CD4-positive, alpha-beta T cell treated with Interleukin-12 subunit alpha and Interleukin-12 subunit beta, for 1 hour (primary cell): Measurements from ENCODE around the gene ENPP5.
A peak's percentile ranks its signal among the peaks of the same experiment; 100 is the strongest.
"Not testable (repeated sequence)": the region's sequence is repeated elsewhere in the genome, so short reads cannot be mapped to it uniquely, and the experiment has no call there.

Experiments
- DNase-seq: peaks from one replicate; pipeline ENCODE4 v3.0.0-alpha.2; 2020

Gene ENPP5

DNA sequence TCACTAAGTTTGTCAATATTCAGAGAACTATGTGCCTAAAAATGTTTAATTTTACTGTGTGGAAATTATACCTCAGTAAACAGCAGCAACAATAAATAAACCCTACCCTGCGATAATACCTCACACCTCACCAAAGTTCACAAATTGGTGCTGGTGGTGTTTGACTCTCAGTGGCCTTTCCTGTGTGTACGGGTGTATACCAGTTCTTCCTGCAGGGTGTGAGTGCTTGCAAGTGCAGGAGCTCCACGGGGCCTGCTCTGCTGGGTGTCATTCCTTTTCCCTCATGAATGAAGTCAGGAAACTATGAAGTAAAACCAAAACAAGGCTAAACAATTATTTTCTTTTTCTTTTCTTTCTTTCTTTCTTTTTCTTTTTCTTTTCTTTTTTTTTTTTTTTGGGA, 4.1 kb upstream of the ENPP5 start:
- DNase-seq = peak; percentile 21

GRCh38 chr6:46172176-46172575, 1.4 kb upstream of the ENPP5 start:
- DNase-seq = no peak

GRCh38 chr6:46160102-46160501, 10.7 kb downstream of the ENPP5 start:
- no peak for DNase-seq

GRCh38 chr6:46159229-46159628, 11.6 kb downstream of the ENPP5 start:
- no peak for DNase-seq

- DNase-seq = no peak
Observed at GRCh38 chr6:46156701-46157100, 14.1 kb downstream of the ENPP5 start.

DNA sequence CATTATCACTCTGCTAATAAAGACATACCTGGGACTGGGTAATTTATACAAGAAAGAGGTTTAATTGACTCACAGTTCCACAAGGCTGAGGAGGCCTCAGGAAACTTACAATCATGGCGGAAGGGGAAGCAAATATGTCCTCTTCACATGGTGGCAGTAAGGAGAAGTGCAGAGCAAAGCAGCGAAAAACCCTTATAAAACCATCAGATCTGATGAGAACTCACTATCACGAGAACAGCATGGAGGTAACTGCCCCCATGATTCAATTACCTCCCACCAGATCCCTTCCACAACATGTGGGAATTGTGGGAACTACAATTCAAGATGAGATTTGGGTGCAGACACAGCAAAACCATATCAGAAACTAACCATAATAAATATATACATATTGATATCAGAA, 21.7 kb downstream of the ENPP5 start:
- not testable (repeated sequence) for DNase-seq

DNA sequence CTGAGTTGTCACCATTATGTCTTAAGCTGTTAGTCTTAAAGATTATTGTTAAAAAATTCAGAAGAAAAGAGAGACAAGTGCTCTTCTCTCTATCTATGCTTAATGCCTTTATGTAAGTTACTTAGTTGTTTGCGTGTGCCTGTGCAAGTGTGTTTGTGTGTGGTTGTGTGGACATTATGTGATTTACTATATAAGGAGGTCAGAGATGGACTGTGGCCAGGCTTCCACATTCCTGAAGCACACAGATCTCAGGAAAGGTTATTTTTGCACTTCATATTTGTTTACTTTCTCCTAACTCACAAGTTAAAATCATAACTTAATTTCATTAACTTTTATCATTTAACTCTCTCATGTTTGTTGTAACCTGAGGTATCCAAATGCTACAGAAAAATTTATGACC, 26.5 kb downstream of the ENPP5 start:
- no peak for DNase-seq

- DNase-seq = no peak
Observed at GRCh38 chr6:46138281-46138680, 32.5 kb downstream of the ENPP5 start.

GRCh38 chr6:46137387-46137786, 33.4 kb downstream of the ENPP5 start:
- DNase-seq = no peak

GRCh38 chr6:46136831-46137230, 33.9 kb downstream of the ENPP5 start:
- DNase-seq = no peak

- no peak for DNase-seq
Observed at GRCh38 chr6:46135176-46135575, 35.6 kb downstream of the ENPP5 start.

- no peak for DNase-seq
Observed at GRCh38 chr6:46134216-46134615, 36.6 kb downstream of the ENPP5 start.

DNA sequence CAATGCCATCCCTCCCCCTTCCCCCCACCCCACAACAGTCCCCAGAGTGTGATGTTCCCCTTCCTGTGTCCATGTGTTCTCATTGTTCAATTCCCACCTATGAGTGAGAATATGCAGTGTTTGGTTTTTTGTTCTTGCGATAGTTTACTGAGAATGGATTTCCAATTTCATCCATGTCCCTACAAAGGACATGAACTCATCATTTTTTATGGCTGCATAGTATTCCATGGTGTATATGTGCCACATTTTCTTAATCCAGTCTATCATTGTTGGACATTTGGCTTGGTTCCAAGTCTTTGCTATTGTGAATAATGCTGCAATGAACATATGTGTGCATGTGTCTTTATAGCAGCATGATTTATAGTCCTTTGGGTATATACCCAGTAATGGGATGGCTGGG, 39.5 kb downstream of the ENPP5 start:
- DNase-seq = not testable (repeated sequence)

- DNase-seq = no peak
Observed at GRCh38 chr6:46130666-46131065, 40.1 kb downstream of the ENPP5 start.

GRCh38 chr6:46129629-46130511, 40.9 kb downstream of the ENPP5 start, which contains the start of gene ENPP4:
ENPP4 (plus strand) TSS chr6:46129989; CDS start chr6:46139584, 9,595 bp downstream.
- DNase-seq = peak; percentile 97

- DNase-seq = no peak
Observed at GRCh38 chr6:46129291-46129628, 41.5 kb downstream of the ENPP5 start.

GRCh38 chr6:46128476-46128875, 42.3 kb downstream of the ENPP5 start:
- DNase-seq = no peak

DNA sequence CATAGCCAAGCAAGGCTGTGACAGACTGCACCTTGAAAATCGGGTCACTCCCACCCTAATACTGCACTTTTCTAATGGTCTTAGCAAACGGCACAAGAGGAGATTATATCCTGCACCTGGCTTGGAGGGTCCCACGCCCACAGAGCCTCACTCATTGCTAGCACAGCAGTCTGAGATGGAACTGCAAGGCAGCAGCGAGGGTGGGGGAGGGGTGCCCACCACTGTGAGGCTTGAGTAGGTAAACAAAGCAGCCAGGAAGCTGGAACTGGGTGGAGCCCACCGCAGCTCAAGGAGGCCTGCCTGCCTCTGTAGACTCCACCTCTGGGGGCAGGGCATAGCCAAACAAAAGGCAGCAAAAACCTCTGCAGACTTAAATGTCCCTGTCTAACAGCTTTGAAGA, 51.1 kb downstream of the ENPP5 start:
- peak; percentile 7 for DNase-seq

DNA sequence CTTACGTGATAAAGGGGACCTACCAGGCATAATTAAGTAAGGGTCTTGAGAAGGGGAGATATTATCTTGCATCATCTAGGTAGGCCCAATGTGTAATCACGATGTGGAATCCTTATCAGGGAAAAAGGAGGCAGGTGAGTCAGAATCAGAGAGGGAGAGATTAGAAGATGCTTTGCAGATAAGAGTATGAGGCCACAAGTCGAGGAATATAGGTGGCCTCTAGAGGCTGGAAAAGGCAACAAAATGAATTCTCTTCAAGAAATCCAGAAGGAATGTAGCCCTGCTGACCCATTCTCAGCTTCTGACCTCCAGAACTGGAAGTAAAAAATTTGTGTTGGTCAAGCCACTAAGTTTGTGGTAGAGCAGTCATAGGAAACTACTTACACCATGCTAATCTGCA, 51.9 kb downstream of the ENPP5 start:
- no peak for DNase-seq

DNA sequence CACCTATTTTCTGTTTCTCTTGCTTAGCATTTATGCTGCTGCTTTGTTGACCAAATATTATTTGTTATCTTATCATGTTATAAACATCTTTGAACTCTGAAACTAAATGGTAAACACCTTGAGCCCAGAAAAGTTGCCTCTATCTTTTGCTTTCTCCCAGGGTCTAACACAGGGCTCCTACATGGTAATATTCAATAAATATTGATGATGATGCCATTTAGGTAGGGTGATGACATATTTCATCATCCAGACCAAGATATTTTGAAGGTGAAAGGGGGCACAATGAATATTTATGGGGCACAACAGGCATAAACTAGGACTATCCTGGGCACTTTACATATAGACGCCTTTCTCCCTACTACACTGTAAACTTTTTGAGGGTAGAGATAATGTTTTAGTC, 52.6 kb downstream of the ENPP5 start:
- no peak for DNase-seq

DNA sequence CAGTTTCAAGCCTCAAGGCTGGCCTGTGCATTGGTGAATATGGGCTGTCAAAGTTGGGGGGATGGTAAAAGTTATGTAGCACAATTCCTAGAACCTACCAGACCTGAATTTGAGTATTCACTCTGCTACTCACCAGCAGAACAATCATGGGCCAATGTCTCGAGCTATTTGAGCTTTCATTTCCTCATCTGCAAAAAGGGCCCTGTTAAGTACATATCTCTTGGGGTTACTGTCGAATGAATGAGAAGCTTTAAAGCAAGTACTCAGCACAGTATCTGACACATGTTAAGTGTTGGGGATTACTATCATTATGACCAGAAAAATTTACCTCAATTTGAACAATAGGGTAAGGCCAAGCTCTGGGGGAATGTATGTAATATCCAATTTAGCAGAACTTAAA, 54.5 kb downstream of the ENPP5 start:
- DNase-seq = no peak

DNA sequence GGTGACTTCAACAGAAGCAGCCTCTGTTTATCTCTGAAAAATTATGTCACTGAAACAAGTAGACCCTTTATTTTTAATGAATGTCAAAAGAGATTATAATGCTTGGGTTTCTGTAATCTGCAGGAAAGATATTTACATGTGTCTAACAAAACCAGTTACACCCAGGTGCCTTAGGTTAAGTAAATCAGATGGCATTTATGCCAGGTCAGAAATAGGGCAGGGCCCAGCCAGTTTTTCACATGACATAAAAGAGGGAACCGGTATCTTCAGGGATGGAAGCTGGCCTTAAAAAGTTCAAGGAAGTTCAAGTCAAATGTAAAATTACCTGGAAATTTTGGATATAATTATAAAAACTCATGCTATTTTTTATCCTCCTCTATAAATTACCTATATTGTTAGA, 55.1 kb downstream of the ENPP5 start:
- no peak for DNase-seq

- no peak for DNase-seq
Observed at GRCh38 chr6:46113370-46113769, 57.4 kb downstream of the ENPP5 start.
